Coronary artery (tissue), 2 donors: ENCODE measurements around the gene TNKS1BP1.

Source experiments
- DNase-seq: peaks from one replicate; pipeline ENCODE4 v3.0.0-alpha.2; 2017; ENCODE audit warnings: low spot score
- H3K27ac ChIP-seq, 2 donors: fragments of 200-600 bp; sonication (generic); one replicate each; pipeline ENCODE4 v1.5.1; 2016 to 2019
- H3K4me3 ChIP-seq: fragments of 200-600 bp; sonication (generic); 2 replicates; pipeline ENCODE4 v1.5.1; 2016; ENCODE audit warnings: mild to moderate bottlenecking, moderate library complexity
- CTCF ChIP-seq: fragments of 200-600 bp; sonication (generic); IDR thresholded peaks from one replicate; pipeline ENCODE4 v1.5.1; 2019; ENCODE audit warnings: antibody characterized with exemption

TNKS1BP1 gene

GRCh38 chr11:57322256-57323166 lies 2.2 kb downstream of the TNKS1BP1 start:
- peak overlapping the region; percentile 99 for H3K4me3 ChIP-seq
- peak; percentile 98 for DNase-seq
- peak overlapping the region; percentile 94 to 100 for H3K27ac ChIP-seq
- no peak for TF ChIP-seq CTCF

GRCh38 chr11:57321388-57322255 lies 3.1 kb downstream of the TNKS1BP1 start:
- TF ChIP-seq CTCF: no peak
- H3K27ac ChIP-seq: peak overlapping the region; percentile 94 to 100
- H3K4me3 ChIP-seq: peak overlapping the region; percentile 99
- DNase-seq: no peak

- Histone ChIP-seq H3K4me3 (peak overlapping the region; percentile 99), H3K27ac (peak overlapping the region; percentile 94 to 100)
- no peak for TF ChIP-seq CTCF
- no peak for DNase-seq
Observed at GRCh38 chr11:57320719-57321387, 3.9 kb downstream of the TNKS1BP1 start.

- no peak for DNase-seq
- TF ChIP-seq CTCF: no peak
- peak overlapping the region; percentile 99 for H3K4me3 ChIP-seq
- H3K27ac ChIP-seq: peak overlapping the region; percentile 30 to 100
Observed at GRCh38 chr11:57320067-57320718, 4.6 kb downstream of the TNKS1BP1 start.

GRCh38 chr11:57318178-57318577 lies 6.6 kb downstream of the TNKS1BP1 start:
- peak overlapping the region; percentile 35 for H3K4me3 ChIP-seq
- no peak for TF ChIP-seq CTCF
- no peak for DNase-seq
- H3K27ac ChIP-seq: peak overlapping the region; percentile 52 to 65

- Histone ChIP-seq H3K27ac (peak overlapping the region in 1 of 2 donors; percentile 65), H3K4me3 (peak overlapping the region; percentile 11)
- no peak for DNase-seq
- no peak for TF ChIP-seq CTCF
Observed at GRCh38 chr11:57316017-57316416, 8.7 kb downstream of the TNKS1BP1 start.
